Ammon's horn (tissue), 1 donor: ENCODE measurements around the gene SDC3.
"Not testable (repeated sequence)": the region's sequence is repeated elsewhere in the genome, so short reads cannot be mapped to it uniquely, and the experiment has no call there.

Experiments
- DNase-seq: peaks from one replicate; pipeline ENCODE4 v3.0.0-alpha.2; 2016; ENCODE audit warnings: low spot score

SDC3 gene

DNA sequence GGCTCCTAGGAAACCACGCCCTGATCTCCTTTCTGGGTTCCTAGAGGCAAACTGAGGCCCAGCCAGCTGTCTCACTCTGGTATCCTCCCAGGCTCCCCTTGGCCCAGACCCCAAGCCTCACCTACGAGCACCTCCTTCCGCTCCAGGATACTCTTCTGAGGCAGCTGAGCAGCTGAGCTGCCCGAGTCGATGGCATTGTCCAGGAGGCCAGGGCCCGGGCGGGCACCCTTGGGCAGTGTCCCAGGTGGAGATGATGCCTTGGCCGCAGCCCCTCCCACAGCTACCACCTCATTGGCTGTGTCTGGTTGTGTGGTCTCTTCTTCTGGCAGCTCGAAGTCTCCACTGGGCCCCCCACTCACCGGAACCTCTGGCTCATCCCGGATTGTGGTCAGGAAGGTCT lies 34.4 kb downstream of the SDC3 start:
- no peak for DNase-seq

DNA sequence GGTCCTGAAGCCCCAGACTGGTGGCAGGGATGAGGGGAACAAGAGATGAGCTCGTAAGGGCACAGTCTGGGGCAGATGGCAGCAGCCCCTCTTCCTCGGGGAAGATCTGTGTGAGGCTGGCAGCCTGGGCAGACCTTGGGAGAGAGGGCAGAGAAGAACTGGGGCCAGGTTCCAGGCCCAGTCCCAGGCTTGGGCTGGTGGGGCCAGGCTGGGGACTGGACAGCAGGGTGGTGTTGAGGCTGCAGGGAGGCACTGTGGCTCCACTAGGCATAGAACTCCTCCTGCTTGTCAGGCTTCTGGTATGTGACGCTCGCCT lies 35.7 kb downstream of the SDC3 start:
- DNase-seq = no peak

DNA sequence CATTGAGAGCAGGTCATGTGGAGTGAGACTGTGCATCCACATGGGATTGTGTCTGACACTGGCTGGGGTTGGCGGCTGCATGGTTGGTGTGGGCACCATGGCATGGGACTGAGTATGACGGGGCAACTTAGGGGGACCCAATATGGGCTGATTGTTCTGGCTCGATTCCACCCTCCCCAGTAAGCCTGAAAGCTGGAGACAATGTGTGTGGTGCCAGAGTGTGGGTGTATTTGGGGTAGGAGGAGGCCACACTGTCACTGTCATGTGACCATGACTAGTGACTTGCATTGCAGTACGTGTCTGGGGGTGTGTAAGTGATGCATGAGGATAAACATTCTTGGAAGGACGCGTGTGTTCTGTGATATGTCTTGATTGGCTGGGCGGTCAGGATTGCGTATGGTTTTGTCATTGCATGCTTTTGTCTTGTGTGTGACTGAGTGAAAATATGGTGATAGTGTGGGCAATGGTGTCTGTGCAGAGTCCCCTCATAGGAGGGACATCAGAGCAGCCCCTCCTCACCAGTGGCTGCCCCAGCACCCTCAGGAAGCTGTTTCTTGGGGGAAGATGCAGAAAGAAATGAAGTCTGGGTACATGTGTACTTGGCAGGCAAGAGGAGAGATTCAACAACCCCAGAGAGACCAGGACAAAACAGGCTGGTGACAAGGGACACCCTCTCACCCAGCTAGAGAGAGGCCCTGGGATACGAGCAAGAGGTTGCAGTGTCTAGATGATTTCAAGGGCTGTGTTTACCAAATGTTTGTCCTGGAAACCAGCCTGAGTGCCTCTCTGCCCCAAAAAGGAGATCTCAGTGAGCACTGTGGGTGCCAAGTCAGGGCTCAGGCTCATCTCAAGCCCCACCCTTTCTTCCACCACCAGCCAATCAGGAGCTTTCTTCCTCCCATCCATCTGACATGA lies 36.3 kb downstream of the SDC3 start:
- DNase-seq = no peak

DNA sequence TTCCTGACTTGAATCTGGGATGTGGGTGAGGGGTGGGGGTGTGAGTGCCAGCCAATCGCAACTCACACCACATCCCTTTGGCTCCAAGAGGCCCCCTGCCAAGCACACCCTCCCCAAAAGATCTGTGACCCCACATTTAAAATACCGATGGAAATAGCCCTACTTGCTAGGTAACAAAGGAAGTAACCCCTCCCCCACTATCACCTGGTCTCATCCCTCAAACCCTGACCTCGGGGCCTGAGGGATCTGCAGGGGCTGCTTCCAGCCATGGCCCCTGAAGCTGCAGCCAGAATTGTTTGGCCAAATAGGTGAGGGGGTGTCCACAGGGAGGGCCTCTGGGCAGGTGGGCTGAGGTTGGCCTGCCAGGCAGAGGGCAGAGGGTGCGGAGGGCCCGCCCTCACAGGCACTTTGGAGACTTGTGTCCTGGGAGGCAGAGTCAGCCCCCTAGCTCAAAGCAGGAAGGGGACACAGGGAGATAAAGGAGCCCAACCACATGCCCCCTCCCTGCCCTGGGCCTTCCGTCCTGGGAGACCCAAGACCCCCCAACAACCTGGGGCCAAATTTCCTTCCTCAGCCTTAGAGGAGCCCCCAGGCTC lies 37.2 kb downstream of the SDC3 start:
- no peak for DNase-seq

DNA sequence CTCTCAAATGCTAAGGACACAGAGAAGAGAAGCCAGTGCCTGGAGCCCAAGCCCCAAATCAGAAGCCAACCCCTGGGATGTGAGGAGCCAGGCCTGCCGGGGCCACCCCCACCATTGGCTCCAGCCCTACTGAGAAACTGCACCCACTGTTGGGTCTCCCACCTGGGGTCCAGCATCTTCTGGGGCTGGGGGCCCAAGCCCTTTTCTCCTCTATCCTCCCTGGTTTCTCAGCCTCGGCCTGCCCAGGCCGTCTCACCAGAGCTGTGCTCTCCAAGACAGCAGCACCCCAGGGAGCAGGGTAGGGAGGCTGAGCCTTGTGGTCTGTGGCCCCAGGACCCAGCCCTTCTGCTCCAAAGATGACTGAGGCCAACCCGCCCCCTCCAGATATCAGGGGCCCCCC lies 37.9 kb downstream of the SDC3 start:
- DNase-seq = no peak

DNA sequence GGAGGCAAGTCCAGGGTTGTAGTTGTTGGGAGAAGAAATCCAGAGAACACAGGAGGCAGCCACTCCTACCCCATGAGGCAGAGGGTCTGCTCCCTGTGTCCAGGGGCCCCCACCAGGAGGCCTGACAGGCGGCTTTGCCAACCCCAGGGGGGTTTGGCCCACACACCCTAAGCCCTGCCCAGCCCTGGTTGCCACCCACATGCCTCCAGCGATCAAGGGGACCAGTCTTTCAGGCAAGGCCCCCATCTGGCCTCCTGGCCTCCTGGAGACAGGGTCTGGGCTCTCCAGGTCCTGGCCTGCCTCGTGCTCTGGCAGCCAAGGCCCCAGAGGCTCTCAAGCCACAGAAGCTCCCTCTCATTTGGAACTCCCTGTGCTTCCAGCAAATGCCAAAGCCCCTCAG lies 38.5 kb downstream of the SDC3 start:
- DNase-seq = no peak

DNA sequence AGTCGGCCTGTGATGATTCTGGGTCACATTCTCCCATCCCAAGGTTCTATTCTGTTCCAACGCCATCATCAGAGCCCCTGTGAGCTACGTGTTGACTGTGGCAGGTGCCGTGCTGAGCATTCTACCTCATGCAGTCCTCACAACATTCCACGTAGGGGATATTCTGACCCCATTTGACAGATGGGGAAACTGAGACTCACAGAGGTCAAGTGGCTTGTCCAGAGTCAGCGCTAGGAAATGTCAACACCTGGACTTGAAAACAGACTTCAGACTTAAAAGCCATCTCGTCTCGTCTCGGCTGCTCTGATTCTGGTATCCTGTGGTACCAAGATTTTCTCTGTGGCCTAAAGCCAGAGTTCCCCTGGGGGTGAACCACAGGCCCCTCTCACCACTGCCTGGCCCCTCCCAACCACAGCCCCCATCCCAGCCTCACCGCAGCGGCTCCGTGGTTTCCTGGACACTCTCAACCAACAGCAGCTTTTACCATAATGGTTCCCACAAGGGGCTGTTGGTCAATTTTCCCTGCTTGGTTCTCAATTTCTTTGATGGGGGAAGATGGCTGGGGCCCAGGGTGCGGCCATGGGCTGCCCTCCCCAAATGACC lies 39.6 kb downstream of the SDC3 start:
- DNase-seq = no peak

DNA sequence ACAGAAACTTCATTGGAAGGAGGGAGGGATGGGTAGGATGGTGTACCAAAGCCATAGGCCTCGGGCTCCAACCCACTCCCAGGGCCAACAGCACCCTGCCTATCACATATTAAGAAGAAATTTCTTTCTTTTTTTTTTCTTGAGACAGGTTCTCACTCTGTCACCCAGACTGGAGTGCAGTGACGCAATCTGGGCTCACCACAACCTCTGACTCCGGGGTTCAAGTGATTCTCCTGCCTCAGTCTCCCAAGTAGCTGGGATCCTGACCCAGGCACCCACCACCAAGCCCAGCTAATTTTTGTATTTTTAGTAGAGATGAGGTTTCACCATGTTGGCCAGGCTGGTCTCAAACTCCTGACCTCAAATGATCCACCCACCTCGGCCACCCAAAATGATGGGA lies 40.5 kb downstream of the SDC3 start:
- DNase-seq = not testable (repeated sequence)

DNA sequence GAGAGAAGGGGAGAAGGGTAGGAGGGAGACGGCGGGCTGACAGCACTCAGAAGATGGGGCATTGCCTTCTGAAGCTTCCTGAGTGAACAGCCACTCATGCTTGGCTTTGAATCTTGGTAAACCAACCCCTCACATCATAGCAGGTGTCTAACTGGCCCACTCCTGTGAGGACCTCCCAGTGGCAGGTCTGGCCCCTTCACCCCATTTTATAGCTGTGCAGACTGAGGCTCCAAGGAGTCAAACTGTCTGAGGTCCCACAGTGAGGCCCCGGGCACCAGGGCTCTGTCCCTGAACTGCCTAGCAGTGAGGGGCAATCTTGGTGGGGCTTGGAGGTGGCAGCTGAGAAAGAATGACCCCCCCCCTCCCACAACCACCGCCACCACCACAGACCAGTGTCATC lies 41.0 kb downstream of the SDC3 start:
- no peak for DNase-seq

DNA sequence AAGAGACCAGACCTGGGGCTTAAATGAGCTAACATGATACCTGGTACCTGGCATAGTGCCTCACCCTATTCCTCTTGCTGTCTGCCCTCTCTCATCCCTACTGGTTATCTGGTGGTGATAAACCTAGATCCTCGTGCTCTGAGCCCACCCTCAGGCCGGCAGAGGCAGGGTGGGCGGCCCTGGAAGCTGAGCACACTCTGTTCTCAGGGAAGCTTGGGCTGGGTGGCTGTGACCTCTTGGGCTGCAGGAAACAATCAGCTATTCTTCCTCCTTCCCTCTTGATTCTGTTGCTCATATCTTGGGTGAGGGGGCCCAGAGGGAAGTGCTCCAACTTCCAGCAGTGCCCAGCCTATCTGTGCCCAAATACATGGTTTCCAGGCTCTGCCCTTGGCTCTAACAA lies 42.0 kb downstream of the SDC3 start:
- no peak for DNase-seq

DNA sequence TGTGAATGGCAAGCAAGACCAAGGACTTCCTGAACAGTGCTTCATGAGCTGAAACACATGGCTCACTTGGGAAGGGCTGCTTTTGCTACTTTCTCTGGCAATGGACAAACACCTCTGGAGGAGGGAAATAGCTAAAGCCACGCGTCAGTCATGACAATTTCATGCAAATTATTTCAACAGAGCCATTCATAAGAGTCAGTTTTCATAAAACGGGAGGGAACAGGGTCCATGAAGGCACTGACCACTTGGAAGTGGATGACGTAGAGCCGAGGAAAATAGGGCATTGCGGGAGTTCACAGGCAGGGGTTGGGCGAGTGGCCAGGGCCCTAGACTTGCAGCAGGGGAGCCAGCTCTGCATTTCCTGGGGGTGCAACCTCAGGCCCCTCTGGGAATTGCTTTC lies 43.9 kb downstream of the SDC3 start:
- DNase-seq = no peak

DNA sequence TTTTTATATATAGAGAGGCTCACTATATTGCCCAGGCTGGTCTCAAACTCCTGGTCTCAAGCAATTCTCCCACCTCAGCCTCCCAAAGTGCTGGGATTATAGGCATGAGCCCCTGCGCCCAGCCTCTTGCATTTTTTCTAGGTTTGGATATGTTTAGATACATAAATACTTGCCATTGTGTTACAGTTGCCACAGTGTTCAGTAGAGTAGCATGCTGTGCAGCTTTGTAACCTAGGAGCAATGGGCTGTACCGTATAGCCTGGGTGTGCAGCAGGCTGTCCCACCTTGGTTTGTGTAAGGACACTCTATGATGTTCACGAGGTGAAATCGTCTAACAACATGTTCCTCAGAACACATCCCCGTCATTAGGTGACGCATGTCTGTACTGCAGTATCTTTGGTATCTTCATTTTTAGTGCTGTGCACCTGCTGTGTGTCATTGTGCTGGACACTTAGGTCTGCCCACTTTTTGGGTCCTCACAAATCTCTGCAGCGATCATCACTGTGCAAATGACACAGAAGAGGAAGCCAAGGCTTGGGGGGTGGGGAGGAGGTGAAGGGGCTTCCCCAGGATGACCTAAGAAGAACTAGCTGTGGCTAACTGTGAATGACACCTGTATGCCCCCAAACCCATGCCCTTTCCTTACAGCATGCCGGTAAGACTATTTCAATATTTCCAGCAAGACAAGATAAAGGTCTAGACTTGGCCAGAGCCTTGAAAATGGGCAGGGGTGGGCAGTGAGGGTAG lies 44.5 kb downstream of the SDC3 start:
- DNase-seq = no peak

DNA sequence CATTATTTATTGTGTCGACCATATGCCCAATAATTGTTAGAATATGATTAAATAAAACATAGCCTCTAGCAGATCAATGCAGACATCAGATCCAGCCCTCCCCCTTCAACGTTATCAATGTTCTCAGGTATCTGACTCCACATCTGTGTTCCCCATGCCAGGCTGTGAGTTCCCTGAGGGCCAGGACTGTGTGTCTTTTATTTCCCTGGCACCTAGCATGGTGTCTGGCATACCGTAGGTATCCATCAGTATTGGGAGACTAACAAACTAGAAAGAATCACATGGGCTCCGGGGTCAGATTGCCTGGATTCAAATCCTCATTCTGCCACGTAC lies 48.3 kb downstream of the SDC3 start:
- no peak for DNase-seq

DNA sequence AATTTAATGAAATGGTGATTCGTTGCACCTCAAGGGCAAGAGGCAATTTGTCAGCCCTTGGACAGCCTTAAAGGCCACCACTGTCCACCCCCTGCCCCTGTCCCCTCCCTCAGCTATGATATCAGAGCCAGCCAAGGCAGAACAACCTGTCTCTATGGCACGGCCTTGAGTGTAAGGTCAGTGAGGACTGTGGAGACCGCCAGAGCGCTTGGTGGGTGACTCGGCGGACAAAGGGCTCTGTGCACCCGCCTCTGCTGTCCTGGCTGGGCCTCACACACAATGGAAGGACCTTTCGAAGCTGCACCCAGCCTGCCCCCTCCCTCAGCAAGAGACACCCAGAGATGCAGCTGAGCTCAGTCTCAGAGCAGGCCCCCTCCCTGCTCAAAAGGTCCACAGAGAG lies 50.6 kb downstream of the SDC3 start:
- DNase-seq = no peak

DNA sequence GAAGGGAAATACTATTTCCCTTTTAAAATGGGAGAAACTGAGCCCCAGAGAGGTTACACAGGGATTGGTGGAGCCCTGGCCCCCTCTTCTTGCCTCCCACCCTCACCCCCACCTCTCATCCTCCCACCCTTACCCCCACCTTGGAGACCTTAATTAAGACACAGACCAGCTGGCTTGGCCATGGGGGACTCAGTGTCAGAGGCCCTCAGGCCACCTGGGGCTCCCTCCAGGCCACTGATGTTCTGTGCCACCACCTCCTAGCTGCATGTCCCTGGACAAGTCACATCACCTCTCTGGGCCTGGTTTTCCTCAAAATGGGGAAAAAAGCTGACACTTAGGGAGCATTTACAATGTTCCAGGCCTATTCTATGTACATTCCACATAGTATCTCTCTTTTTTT lies 51.5 kb downstream of the SDC3 start:
- no peak for DNase-seq

DNA sequence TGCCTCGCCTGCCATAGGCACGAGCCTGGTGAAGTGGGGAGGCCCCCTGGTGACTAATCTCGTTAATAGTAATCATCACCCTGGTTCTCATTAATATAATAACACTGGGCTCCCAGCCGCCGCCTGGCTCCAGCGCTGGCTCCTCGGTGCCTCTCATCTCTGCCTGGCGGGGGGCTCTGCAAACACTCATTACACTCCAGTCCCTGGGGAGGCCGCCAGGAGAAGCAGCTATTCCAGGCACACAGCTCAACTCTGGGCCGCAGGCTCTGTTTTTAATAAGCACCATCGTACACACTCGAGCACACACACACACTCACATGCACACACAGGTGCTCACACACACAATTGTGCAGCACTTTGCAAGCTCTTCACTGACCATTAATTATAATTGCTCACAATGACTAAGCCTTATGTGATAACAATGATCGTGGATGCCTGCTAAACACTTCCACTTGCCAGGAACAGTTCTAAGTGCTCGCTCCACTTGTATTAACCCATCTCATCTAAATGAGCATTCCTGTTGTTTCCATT lies 52.2 kb downstream of the SDC3 start:
- DNase-seq = peak; percentile 34

DNA sequence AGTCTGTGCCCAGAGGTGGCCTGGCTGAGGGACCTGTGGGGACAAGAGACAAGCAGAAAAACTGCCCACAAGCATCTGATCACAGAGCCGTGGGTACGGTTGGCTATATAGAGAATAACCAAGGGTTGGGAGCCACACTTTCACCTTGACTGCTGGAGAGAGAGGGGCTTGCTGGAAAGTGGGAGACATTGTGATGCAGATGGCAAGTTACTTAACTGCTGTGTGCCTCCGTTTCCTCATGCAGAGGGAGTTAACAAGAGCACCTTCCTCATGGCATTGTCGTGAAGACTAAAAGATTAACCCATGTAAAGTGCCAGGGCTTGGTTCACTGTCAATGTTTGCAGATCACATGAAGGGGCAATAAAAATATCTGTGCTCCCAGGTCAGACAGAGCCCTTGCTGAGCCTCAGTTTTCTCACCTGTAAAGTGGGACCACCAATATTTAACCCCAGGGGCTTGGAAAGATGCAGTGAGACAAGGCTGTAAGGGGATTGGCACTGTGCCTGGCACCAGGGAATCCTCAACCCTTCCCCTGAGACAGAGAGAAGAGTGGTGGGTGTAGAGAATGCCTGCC lies 52.8 kb downstream of the SDC3 start:
- DNase-seq = no peak

DNA sequence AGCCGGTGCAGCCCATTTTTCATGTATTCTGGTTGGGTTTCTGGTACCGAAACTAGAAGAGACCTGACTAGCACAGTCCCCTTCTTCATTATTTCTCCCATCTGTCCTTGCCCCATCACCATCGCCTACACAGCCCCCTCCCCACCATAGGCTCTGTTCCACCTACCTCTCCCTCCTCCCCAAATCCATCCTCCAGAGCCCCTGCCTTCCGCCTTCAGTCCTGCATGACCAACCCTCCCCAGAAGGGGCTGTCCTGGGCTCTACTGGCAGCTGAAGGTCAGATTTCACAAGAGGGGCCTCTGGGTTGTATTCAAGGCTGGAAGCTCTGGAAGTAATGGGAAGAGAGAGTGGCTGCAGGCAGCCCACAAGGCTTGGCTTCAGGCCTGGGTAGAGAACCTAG lies 55.2 kb downstream of the SDC3 start:
- no peak for DNase-seq

DNA sequence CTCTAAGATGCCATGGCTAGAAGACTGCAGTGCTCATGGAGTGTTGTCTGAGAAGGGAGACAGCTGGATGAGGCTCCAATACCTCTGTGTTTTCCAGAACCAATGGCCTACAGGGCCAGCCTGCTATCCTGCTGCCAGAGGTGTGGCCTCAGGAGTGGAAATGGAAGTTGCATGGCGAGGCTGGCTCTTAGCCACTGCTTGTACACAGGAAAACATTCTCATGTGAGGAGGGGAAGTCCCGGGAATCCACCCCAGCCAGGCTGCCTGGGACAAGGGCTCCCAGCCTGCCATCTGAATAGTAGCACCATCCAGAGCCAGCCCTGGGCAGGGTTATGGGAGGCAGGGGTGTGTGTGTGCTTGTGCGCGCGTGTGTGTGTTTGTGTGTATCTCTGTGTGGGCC lies 56.5 kb downstream of the SDC3 start:
- DNase-seq = no peak

DNA sequence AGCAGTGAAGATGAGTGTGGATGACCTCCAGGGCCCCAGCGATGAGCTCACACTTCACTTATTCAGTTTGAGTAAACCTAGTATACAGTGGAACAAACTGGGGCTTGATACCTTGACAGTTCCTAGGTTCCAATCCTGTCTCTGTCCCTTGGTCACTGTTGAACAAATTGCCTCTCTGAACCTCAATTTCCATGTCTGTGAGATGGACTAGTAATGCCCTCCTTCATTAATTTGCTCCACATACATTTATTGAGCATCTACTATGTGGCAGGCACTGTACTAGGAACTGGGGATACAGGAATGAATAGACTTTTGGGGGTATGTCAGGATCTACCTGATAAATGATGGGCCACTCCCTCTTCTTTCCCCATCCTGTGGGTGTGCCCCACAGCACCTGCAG lies 57.3 kb downstream of the SDC3 start:
- DNase-seq = no peak

DNA sequence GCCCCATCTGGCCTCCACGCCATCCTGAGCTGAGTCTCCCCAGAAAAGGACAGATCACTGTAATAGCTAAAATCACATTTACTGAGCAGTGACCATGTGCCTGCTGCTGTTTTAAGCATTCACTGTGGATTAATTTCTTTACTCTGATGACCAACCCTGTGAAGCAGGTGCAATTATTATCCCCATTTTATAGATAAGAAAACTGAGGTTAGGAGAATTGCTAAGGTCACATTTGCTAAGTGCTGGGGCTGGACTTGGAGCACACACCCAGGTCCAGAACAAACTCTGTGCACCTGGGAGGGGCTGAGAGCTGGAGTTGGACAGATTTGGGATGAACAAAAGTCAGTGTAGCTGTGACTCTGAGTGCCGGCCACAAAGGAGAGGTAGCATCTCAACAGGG lies 58.0 kb downstream of the SDC3 start:
- DNase-seq = no peak

DNA sequence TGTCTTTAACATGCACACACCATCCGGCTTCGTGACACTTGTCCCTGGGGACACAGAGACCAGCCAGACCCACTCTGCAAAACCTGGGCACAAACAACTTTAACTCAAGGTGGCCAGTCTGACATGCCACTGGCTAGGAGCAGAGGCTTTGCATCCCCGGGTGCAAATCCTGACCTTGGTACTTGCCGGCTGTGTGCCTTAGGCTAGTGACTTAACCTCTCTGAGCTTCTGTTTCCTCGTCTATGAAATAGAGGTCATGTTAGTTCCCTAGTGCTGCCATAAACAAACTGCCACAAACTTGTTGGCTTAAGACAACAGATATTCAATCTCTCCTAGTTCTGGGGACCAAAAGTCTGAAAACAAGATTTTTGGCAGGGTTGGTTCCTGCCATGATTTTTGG lies 60.4 kb downstream of the SDC3 start:
- DNase-seq = no peak
